SH-SY5Y (cell line): Measurements from ENCODE around the gene CBX5.

Experiments used
- GATA2 ChIP-seq: IDR thresholded peaks from 2 replicates; pipeline ENCODE4 v1.6.1; 2011; ENCODE audit warnings: mild to moderate bottlenecking, low read depth, low read length
- GATA3 ChIP-seq: IDR thresholded peaks from 2 replicates; pipeline ENCODE4 v1.6.1; 2011; ENCODE audit warnings: low read depth, mild to moderate bottlenecking, low read length, moderate library complexity

- TF ChIP-seq GATA2, result no peak
- no peak for TF ChIP-seq GATA3
Measured at GRCh38 chr12:54228471-54228870, 51.5 kb downstream of the CBX5 start.
